A673 (cell line): ENCODE data around the gene OST4.

Experiments
- EZH2 ChIP-seq: fragments of 200-600 bp; sonication (generic); IDR thresholded peaks from 2 replicates; pipeline ENCODE4 v1.6.1; 2017; ENCODE audit warnings: borderline replicate concordance, low read depth, mild to moderate bottlenecking, mixed read lengths, antibody characterized with exemption, low read length; ENCODE audit not compliant: poor library complexity, severe bottlenecking
- TF ChIP-seq, protein P1 (sequence below): fragments of 300-800, 200-600 bp; sonication (generic); conservative IDR thresholded peaks from 2 replicates; pipeline ENCODE4 v1.5.1; 2017; ENCODE audit warnings: low read depth, mild to moderate bottlenecking, antibody characterized with exemption, low read length, moderate library complexity, mixed read lengths

DNA sequence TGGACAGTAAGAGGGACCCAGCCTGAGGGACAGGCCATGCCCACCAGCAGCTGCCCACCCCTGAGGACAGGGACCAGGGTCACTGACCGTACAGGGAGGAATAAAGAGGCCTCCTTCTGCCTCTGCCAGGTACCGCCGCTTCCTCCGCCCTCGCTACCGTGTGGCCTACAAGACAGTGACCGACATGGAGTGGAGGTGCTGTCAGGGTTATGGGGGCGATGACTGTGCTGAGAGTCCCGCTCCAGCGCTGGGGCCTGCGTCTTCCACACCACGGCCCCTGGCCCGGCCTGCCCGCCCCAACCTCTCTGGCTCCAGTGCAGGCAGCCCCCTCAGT, 9.1 kb upstream of the OST4 start:
- TF ChIP-seq, protein P1, sequence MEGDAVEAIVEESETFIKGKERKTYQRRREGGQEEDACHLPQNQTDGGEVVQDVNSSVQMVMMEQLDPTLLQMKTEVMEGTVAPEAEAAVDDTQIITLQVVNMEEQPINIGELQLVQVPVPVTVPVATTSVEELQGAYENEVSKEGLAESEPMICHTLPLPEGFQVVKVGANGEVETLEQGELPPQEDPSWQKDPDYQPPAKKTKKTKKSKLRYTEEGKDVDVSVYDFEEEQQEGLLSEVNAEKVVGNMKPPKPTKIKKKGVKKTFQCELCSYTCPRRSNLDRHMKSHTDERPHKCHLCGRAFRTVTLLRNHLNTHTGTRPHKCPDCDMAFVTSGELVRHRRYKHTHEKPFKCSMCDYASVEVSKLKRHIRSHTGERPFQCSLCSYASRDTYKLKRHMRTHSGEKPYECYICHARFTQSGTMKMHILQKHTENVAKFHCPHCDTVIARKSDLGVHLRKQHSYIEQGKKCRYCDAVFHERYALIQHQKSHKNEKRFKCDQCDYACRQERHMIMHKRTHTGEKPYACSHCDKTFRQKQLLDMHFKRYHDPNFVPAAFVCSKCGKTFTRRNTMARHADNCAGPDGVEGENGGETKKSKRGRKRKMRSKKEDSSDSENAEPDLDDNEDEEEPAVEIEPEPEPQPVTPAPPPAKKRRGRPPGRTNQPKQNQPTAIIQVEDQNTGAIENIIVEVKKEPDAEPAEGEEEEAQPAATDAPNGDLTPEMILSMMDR, result no peak
- TF ChIP-seq EZH2, result no peak
